ENCODE results near the gene SQSTM1. TPM values are rescaled to one million over a fixed set of nuclear protein-coding genes. Genes with fewer than 3 reads are reported as not detected.
A peak's percentile ranks its signal among the peaks of the same experiment; 100 is the strongest.

The SQSTM1 gene
- total RNA-seq (2014; rRNA removed; shearing (Covaris generic)) (44.4 and 58.5 TPM in 2 replicates), total RNA-seq (2022) (68.3 and 81.1 TPM in 2 replicates), Bru-seq, nascent RNA (percentile 68 among the genes with signal in this experiment), BruChase-seq, experiment 1, labeled RNA remaining after a 6-hour chase (percentile 67 among the genes with signal in this experiment), BruChase-seq, experiment 2, labeled RNA remaining after a 2-hour chase (percentile 78 among the genes with signal in this experiment)
- long read RNA-seq, transcript SQSTM1-202 (8 exons, 2,986 nt): major isoform, 38 of 87 reads
- long read RNA-seq, partial matches to known transcripts: 10 of 87 reads
- long read RNA-seq, other reads (novel, unspliced or antisense): 35 of 87 reads

GRCh38 chr5:179820483-179821297 lies at the start of gene SQSTM1:
Gene SQSTM1, plus strand, starts transcription at chr5:179820905. Its CDS starts 32 bp downstream, at chr5:179820937.
- intact Hi-C loops (cut with micrococcal nuclease; ENCODE audit: unreplicated experiment): loop anchor here (1.0 to 10.0 kb wide), 2 partner anchors 38 to 674 kb away; partner anchors contain the start of genes CNOT6 and MRNIP
- TF ChIP-seq EZH2phosphoT487 (IDR thresholded peaks at IDR 0.05; ENCODE audit: borderline replicate concordance, low read depth, low read length): no peak
- no peak for TF ChIP-seq CTCF (conservative IDR thresholded peaks at IDR 0.05; ENCODE audit: low read length)
- H3K27ac ChIP-seq (ENCODE audit: low read depth, low read length, poor library complexity, severe bottlenecking): peak within 1 kb of the TSS; percentile 59
- H3K4me3 ChIP-seq (ENCODE audit: low read depth, low read length, poor library complexity, severe bottlenecking): peak within 1 kb of the TSS; percentile 99
- peaks cover 4% of the 10 kb centered on the region; the same call in 1 of the 2 replicates for H4K20me1 ChIP-seq (ENCODE audit: insufficient read depth, low read length)
- H3K36me3 ChIP-seq (ENCODE audit: insufficient read depth, low read length): peaks cover 30% of the 10 kb centered on the region
- H3K4me2 ChIP-seq (ENCODE audit: low read length): peak within 1 kb of the TSS; percentile 95
- peak within 1 kb of the TSS; percentile 56; the same call in 1 of the 2 replicates for H2AFZ ChIP-seq (ENCODE audit: low read length)
- no TSS peak for BruUV-seq (replicated peaks)
- H3K9me3 ChIP-seq (ENCODE audit: low read length): no peaks in the 10 kb centered on the region
- ChIA-PET CTCF (ENCODE audit: unreplicated experiment) (no interaction called here), POLR2A (no interaction called here)
- DNase-seq (ENCODE audit: low spot score): peak; percentile 88
- H3K4me1 ChIP-seq (ENCODE audit: insufficient read depth, low read length, poor library complexity, severe bottlenecking): peaks cover 32% of the 10 kb centered on the region
- peaks cover 22% of the 10 kb centered on the region; the same call in 1 of the 2 replicates for H3K79me2 ChIP-seq (ENCODE audit: insufficient read depth, low read depth, low read length)
- no peaks in the 10 kb centered on the region for H3K9me2 ChIP-seq (ENCODE audit: insufficient read depth, low read length)

GRCh38 chr5:179771311-179771895 lies 49.3 kb upstream of the SQSTM1 start:
- Histone ChIP-seq H3K4me2 (ENCODE audit: low read length) (no peak overlapping the region), H3K4me3 (ENCODE audit: low read depth, low read length, poor library complexity, severe bottlenecking) (no peak overlapping the region), H3K9me3 (ENCODE audit: low read length) (no peaks in the 10 kb centered on the region), H3K4me1 (ENCODE audit: insufficient read depth, low read length, poor library complexity, severe bottlenecking) (no peaks in the 10 kb centered on the region), H3K27ac (ENCODE audit: low read depth, low read length, poor library complexity, severe bottlenecking) (no peak overlapping the region), H4K20me1 (ENCODE audit: insufficient read depth, low read length) (no peaks in the 10 kb centered on the region; the same call in 1 of the 2 replicates), H3K9me2 (ENCODE audit: insufficient read depth, low read length) (no peaks in the 10 kb centered on the region), H2AFZ (ENCODE audit: low read length) (no peak overlapping the region), H3K79me2 (ENCODE audit: insufficient read depth, low read depth, low read length) (peaks cover 5% of the 10 kb centered on the region; the same call in 1 of the 2 replicates), H3K36me3 (ENCODE audit: insufficient read depth, low read length) (peaks cover 97% of the 10 kb centered on the region)
- POLR2A ChIA-PET: interaction anchor here (0.6 to 1.0 kb wide), 3 partner anchors 16 to 1583 kb away, joined by 3 to 4 read pairs (median 3); no protein-coding TSS in a partner anchor
- CTCF ChIA-PET (ENCODE audit: unreplicated experiment): no interaction called here
- no TSS peak for BruUV-seq (replicated peaks)
- intact Hi-C loops (cut with micrococcal nuclease; ENCODE audit: unreplicated experiment): no loop called here
- TF ChIP-seq EZH2phosphoT487 (IDR thresholded peaks at IDR 0.05; ENCODE audit: borderline replicate concordance, low read depth, low read length) (no peak), CTCF (conservative IDR thresholded peaks at IDR 0.05; ENCODE audit: low read length) (no peak)
- DNase-seq (ENCODE audit: low spot score): no peak

All from OCI-LY7 (cell line).